Activated CD8-positive, alpha-beta memory T cell treated with anti-CD3 and anti-CD28 coated beads, Interleukin-2, amount 50 U/mL, for 24 hours (primary cell): ENCODE results near the gene CCDC185.

Experiments
- DNase-seq: peaks from one replicate; pipeline ENCODE4 v3.0.0-alpha.2; 2020; ENCODE audit errors: extremely low read depth

CCDC185 gene

DNA sequence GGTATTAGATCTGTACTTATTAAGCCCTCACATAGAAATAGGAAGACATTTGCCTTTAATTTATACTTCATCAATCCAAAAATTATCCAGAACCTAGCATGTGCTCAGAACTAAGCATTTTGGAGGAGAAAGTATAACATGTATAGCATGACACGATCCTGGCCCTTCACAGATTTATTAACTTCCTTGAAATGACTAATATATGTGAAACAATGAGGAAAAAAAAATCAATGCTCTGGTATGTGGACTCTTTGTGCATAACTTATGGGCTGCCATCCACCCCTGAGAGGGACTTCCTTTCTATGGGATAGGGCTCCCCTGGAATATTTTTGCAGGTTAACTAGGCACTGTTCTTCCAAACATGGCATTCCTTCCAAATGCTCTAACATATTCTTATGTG is 36.6 kb downstream of the CCDC185 start:
- no peak for DNase-seq

DNA sequence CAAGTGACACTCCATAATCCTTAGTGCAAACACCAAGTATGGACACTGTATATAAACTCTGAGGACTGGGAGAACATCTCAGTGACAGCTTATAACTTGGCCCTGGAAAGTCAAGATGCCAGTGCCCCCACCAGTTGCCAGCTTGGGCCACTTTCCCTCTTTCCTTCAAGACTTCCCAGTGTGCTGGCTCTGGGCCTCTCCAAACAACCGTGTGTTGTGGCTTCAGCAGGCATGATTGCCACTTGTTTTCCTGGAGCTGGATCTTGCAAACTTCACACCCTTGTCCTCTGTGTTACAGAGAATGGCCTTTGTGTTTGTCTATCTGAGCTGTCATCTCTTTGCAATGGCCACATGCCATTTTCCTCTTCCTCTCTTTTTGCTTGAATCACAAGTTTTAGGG is 37.0 kb downstream of the CCDC185 start:
- no peak for DNase-seq

DNA sequence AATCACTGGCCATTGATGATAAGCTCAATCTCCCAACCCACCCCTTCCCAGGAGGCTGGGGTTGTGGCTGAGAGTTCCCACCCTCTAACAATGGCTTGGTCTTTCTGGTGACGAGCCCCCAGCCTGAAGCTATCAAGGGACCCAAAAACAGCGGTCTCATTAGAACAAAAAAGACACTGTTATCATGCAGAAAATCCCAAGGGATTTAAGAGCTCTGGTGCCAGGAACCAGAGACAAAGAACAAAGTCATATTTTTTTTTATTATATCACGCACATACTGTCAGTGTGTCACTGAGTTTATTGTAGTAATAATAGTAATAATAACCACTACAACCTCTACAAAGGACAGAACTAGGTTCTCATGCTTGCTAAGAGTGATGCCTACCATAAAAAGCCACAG is 43.9 kb downstream of the CCDC185 start:
- no peak for DNase-seq

DNA sequence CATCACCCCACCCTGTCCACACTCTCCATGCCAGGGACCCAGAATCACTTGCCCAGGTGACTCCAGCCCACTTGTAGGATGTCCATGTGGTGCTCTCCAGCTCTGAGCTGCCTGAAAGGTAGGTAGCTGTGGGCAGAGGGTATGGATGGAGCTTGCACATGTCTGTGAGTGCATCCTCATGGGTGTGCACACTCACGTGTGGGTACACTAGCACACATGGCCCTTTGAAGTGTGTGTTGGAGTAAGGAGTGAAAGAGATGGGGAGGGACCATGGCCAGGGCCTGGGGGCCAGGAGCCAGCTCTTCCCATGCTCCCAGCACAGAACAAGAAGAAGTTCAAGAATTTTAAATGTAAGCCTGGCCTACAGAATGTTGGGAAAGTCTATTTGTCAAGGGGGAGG is 50.2 kb downstream of the CCDC185 start:
- no peak for DNase-seq

DNA sequence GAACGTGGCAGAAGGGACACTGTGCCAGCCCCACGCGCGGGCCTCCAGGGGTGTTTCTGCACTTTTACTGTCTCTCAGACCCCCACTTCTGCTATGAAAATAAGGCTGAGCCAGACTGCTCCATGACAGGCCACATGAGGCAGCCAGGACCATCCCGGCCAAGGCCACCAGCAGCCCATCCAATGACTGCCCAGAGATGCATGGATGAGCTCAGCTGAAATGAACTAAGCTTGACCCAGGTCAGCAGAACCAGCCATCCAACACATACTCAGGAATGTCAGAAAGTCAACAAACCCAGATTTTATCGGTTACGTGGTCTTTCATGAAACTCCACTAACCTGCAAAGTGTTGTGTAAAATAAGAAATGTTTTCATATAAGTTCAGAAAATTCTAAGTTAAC is 51.2 kb downstream of the CCDC185 start:
- no peak for DNase-seq
